Spleen (tissue), 13 donors: ENCODE results near the gene EMC9. TPM values are rescaled to one million over a fixed set of nuclear protein-coding genes. Genes with fewer than 3 reads are reported as not detected.

Experiments used
- DNase-seq: peaks from one replicate; pipeline ENCODE4 v3.0.0-alpha.2; 2020
- H3K27ac ChIP-seq, 8 donors: fragments of 200-600 bp; sonication (generic) in 7 of 8; 1 replicate in 4 of 8; 2 replicates in 4 of 8; pipeline versions ENCODE4 v1.5.0 to v1.8.0; 2016 to 2021; ENCODE audit warnings: inconsistent platforms in 4 of 8, mild to moderate bottlenecking in 4 of 8, moderate library complexity in 1 of 8
- H3K27me3 ChIP-seq, 7 donors: fragments of 200-600 bp; sonication (generic) in 6 of 7; replicated peaks in 1 of 7; 1 replicate in 4 of 7; 2 replicates in 3 of 7; pipeline versions ENCODE4 v1.5.0 to v1.8.0; 2016 to 2021; ENCODE audit warnings: inconsistent platforms in 3 of 7, mild to moderate bottlenecking in 1 of 7
- H3K36me3 ChIP-seq, 6 donors: fragments of 200-600 bp; sonication (generic) in 5 of 6; 1 replicate in 4 of 6; 2 replicates in 2 of 6; pipeline versions ENCODE4 v1.5.0 to v1.8.0; 2016 to 2021; ENCODE audit warnings: inconsistent platforms in 2 of 6
- H3K4me1 ChIP-seq, 6 donors: fragments of 200-600 bp; sonication (generic) in 5 of 6; 1 replicate in 3 of 6; 2 replicates in 3 of 6; pipeline versions ENCODE4 v1.5.0 to v1.8.0; 2016 to 2021; ENCODE audit warnings: inconsistent platforms in 3 of 6
- H3K4me3 ChIP-seq, 8 donors: fragments of 200-600 bp; sonication (generic) in 7 of 8; 1 replicate in 4 of 8; 2 replicates in 4 of 8; pipeline versions ENCODE4 v1.5.0 to v1.8.0; 2016 to 2021; ENCODE audit warnings: inconsistent platforms in 4 of 8, mild to moderate bottlenecking in 4 of 8, moderate library complexity in 2 of 8
- H3K9me3 ChIP-seq, 8 donors: fragments of 200-600 bp; sonication (generic) in 7 of 8; 1 replicate in 4 of 8; 2 replicates in 4 of 8; pipeline versions ENCODE4 v1.5.0 to v1.8.0; 2016 to 2021; ENCODE audit warnings: inconsistent platforms in 4 of 8
- CTCF ChIP-seq, 11 experiments: fragments of 200-600 bp in 7 of 11; fragments of 450-650 bp in 4 of 11; sonication (generic) in 4 of 11; IDR thresholded peaks in 8 of 11; conservative IDR thresholded peaks in 3 of 11; 1 replicate in 7 of 11; 2 replicates in 4 of 11; pipeline versions ENCODE4 v1.4.0 to v1.8.0; 2016 to 2021; ENCODE audit warnings: antibody characterized with exemption in 11 of 11, inconsistent platforms in 4 of 11, mild to moderate bottlenecking in 1 of 11
- POLR2A ChIP-seq, 3 donors: fragments of 450-650 bp; IDR thresholded peaks; one replicate each; pipeline ENCODE4 v1.5.1; 2017; ENCODE audit warnings: antibody characterized with exemption in 3 of 3, mild to moderate bottlenecking in 1 of 3
- POLR2AphosphoS5 ChIP-seq, 3 donors: sonication (generic); formaldehyde crosslinking; IDR thresholded peaks; one replicate each; pipeline ENCODE4 v1.5.1; 2017; ENCODE audit warnings: antibody characterized with exemption in 3 of 3
- WGBS, 5 donors: extraction: QIAGEN DNeasy Blood & Tissue Kit in 3 of 5; methylation state at CpG; one replicate each; pipeline versions ENCODE4 v1.1.5 to v1.1.7; 2013 to 2018; 5-methylcytosine and 5-hydroxymethylcytosine counted together
- intact Hi-C: fragments of 100-400 bp; cut with DNase I; formaldehyde crosslinking; loops from one replicate; pipeline ENCODE4 v1.15.0; 2023; ENCODE audit warnings: low total_unique reads
- long read RNA-seq, 2 donors: transcript quantifications; one replicate each; lab custom pipeline, GENCODE V29; 2026
- polyA plus RNA-seq, 3 donors: library from polyadenylated mRNA; stranded (reverse); fragments of 200-250 nt; gene quantifications; one replicate each; pipeline ENCODE4 v1.2.1, GENCODE V29; 2013
- total RNA-seq, 7 donors: library from RNA; depleted of rRNA in 3 of 7; stranded (reverse); fragments of >200 nt in 3 of 7; fragmentation: NEBNext Ultra II Directional in 4 of 7; extraction: Animal tissue kit (Norgen Biotek cat#: 25700) in 4 of 7; gene quantifications; one replicate each; pipeline versions ENCODE4 v1.1.0 to v1.2.1, GENCODE V29; 2016 to 2021
- donor health status: healthy with polysubstance abuse.
- donor health status: DM: no; HTN: no; CAD: no; lungs with moderate emphysema.
- donor health status: DM: no; HTN: no; CAD: no.
- donor health status: Bipolar disorder and iron deficiency.
- donor health status: healthy.
- donor health status: DM: no; HTN: no; CAD: no.
- donor health status: DM: yes; HTN: yes; CAD: no.

The EMC9 gene
- total RNA-seq (10 to 100 TPM; 17.7 to 27.3 (median 19.9) TPM), polyA plus RNA-seq (10 to 100 TPM; 25.4 to 50.6 (median 48.5) TPM)
- long read RNA-seq, donor 1, transcript EMC9-202 (5 exons, 953 nt), result major isoform, 5 of 18 reads
- long read RNA-seq, donor 1, partial matches to known transcripts, result 10 of 18 reads
- long read RNA-seq, donor 1, other reads (novel, unspliced or antisense), result 0 of 18 reads
- long read RNA-seq, donor 2, transcript EMC9-203 (1 exons, 565 nt), result major isoform, 6 of 506 reads
- long read RNA-seq, donor 2, partial matches to known transcripts, result 472 of 506 reads
- long read RNA-seq, donor 2, other reads (novel, unspliced or antisense), result 23 of 506 reads

DNA sequence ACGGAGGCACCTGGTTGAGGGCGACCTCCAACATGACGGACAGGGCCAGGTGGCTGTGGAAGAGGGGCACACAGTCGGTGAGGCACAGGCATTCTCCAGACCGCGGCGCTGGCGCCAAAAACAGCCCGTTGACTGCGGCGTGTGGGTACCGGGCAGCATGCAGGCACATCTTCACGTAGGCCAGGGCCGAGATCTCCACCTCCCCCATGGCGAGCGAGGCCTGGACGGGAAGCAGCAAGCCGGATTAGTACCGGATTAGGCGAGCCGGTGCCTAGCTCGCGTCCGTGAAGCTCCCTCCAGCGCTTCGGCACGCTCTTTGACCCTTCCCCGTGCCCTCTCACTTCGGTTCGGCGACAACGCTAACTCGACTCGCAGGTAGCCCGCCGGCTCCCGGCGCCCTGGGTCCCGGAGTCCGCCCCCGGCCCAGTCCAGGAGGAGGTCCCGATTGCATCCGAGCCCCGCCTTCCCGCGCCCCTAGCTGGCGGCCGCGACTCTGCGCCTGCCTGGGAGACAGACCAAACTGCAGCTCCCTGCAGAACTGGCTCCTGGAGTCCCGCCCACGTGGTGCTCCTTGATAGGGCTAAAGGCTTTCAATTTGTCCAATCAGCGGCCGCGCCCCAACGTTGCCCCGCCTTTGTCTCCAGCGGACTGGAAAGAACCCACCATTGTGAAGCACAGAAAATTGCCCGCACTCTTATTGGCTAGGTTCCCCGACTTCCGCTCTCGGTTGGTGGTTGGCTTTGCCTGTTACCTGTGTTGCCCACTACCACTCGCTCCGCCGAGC is at the start of gene EMC9:
Gene EMC9, minus strand, starts transcription at position 495 of the 784 bp plus-strand sequence. Its CDS starts 287 bp downstream, at position 208.
- WGBS, 5 donors, result 0 to 1% (median 0%) methylated on average over 19 to 65 of the region's 65 CpGs
- TF ChIP-seq POLR2A (IDR thresholded peaks at IDR 0.05), result peak in 2 of 3 donors; percentile 33 to 74
- TF ChIP-seq CTCF (IDR thresholded peaks at IDR 0.05 in 8 of 11, conservative IDR thresholded peaks at IDR 0.05 in 3 of 11), result peak; percentile 76 to 94 (median 90)
- peak; percentile 94 to 96 (median 95) for TF ChIP-seq POLR2AphosphoS5 (IDR thresholded peaks at IDR 0.05)
- no peaks in the 10 kb centered on the region for H3K9me3 ChIP-seq
- H3K4me1 ChIP-seq, result peaks cover 54 to 95% (median 78%) of the 10 kb centered on the region in 6 donors
- peak within 1 kb of the TSS; percentile 63 to 98 (median 86) for H3K4me3 ChIP-seq
- peak; percentile 99 for DNase-seq
- H3K36me3 ChIP-seq, result peaks cover 3 to 67% (median 41%) of the 10 kb centered on the region in 6 donors
- peak within 1 kb of the TSS; percentile 88 to 97 (median 94) for H3K27ac ChIP-seq
- intact Hi-C loops, result no loop called here
- H3K27me3 ChIP-seq, result no peaks in the 10 kb centered on the region

DNA sequence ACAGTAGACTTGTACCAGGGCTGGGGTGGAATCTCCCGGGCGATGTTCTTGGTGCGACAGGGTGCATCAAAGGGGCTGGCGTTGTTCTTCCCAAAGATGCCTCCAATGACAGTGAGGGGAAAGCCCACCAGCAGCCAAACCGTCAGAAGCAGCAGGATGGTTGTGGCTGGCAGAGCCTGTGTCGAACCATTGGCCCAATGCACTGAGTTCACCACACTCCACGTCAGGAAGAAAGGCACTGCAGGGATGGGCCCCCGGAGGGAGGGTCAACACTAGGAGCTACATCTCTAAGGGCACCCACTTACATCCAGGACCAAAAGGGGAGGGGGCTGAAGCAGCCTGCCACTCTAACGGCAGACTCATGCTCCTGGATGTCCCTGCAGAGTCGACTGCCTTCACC is 49.0 kb upstream of the EMC9 start:
- peaks cover 22 to 80% (median 41%) of the 10 kb centered on the region in 6 donors for H3K4me1 ChIP-seq
- H3K36me3 ChIP-seq, result peaks cover 0 to 51% (median 25%) of the 10 kb centered on the region in 6 donors
- H3K27me3 ChIP-seq, result no peaks in the 10 kb centered on the region
- TF ChIP-seq POLR2A (IDR thresholded peaks at IDR 0.05) (no peak), POLR2AphosphoS5 (IDR thresholded peaks at IDR 0.05) (no peak), CTCF (IDR thresholded peaks at IDR 0.05 in 8 of 11, conservative IDR thresholded peaks at IDR 0.05 in 3 of 11) (no peak)
- 93 to 96% (median 94%) methylated on average over 10 of the region's 10 CpGs for WGBS, 5 donors
- H3K4me3 ChIP-seq, result no peak overlapping the region
- DNase-seq, result no peak
- no peak overlapping the region for H3K27ac ChIP-seq
- intact Hi-C loops, result no loop called here
- H3K9me3 ChIP-seq, result no peaks in the 10 kb centered on the region

GRCh38 chr14:24189460-24189859 is 48.1 kb upstream of the EMC9 start:
- Histone ChIP-seq H3K9me3 (no peaks in the 10 kb centered on the region), H3K27ac (peak overlapping the region in 6 of 8 donors; percentile 10 to 87 (median 77)), H3K36me3 (peaks cover 0 to 60% (median 34%) of the 10 kb centered on the region in 6 donors), H3K4me1 (peaks cover 19 to 72% (median 34%) of the 10 kb centered on the region in 6 donors), H3K4me3 (peak overlapping the region in 1 of 8 donors; percentile 80), H3K27me3 (no peaks in the 10 kb centered on the region)
- TF ChIP-seq CTCF (IDR thresholded peaks at IDR 0.05 in 8 of 11, conservative IDR thresholded peaks at IDR 0.05 in 3 of 11) (no peak), POLR2AphosphoS5 (IDR thresholded peaks at IDR 0.05) (no peak), POLR2A (IDR thresholded peaks at IDR 0.05) (no peak)
- no peak for DNase-seq
- intact Hi-C loops, result no loop called here
- WGBS, 5 donors, result 91 to 96% (median 93%) methylated on average over 9 of the region's 9 CpGs

DNA sequence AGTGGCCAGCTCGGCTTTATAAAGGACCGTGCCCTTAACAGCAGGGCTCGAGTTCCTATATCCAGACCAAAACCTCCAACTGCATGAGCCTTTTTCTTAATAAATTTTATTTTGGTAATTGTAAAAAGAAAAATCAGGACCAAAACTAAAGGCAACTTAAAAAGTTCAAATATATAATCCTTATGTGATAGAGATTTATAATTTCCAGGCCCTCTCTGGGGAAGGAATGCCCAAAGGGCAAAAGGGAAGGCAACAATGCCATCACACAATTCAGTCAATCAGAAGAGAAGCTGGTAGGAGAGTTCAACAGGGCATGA is 47.6 kb upstream of the EMC9 start:
- TF ChIP-seq CTCF (IDR thresholded peaks at IDR 0.05 in 8 of 11, conservative IDR thresholded peaks at IDR 0.05 in 3 of 11) (no peak), POLR2A (IDR thresholded peaks at IDR 0.05) (no peak), POLR2AphosphoS5 (IDR thresholded peaks at IDR 0.05) (no peak)
- intact Hi-C loops, result no loop called here
- Histone ChIP-seq H3K36me3 (peaks cover 0 to 65% (median 39%) of the 10 kb centered on the region in 6 donors), H3K4me1 (peaks cover 15 to 67% (median 29%) of the 10 kb centered on the region in 6 donors), H3K9me3 (no peaks in the 10 kb centered on the region), H3K27me3 (no peaks in the 10 kb centered on the region), H3K4me3 (peak overlapping the region; percentile 64 to 90 (median 78)), H3K27ac (peak overlapping the region; percentile 1 to 87 (median 69))
- no peak for DNase-seq
- WGBS, 5 donors, result 0 to 2% (median 1%) methylated on average over 3 of the region's 3 CpGs
